Stimulated activated naive B cell treated with anti-CD40 and anti-IgM and Interleukin-4, amounts not matched to agents 10 μg/mL and 1 μg/mL and 100 μg/mL, for 72 hours (primary cell): ENCODE results near the gene LDLRAD2.
"Not testable (repeated sequence)": the region's sequence is repeated elsewhere in the genome, so short reads cannot be mapped to it uniquely, and the experiment has no call there.

Experiments used
- ATAC-seq, 2 donors: fragments of 150-1000 bp; cut with Tn5 transposase; replicated peaks; 2 replicates each; pipeline ENCODE4 v1.10.0; 2021; ENCODE audit warnings: moderate library complexity in 1 of 2
- DNase-seq: peaks from one replicate; pipeline ENCODE4 v3.0.0; 2021
- H3K27ac Mint-ChIP-seq: one replicate; pipeline ENCODE4 v1.8.0; 2022; ENCODE audit warnings: mild to moderate bottlenecking, mixed read lengths
- H3K27me3 Mint-ChIP-seq, 2 donors: one replicate each; pipeline ENCODE4 v1.8.0; 2022; ENCODE audit warnings: mixed read lengths in 2 of 2
- H3K36me3 Mint-ChIP-seq, 2 donors: one replicate each; pipeline ENCODE4 v1.8.0; 2022; ENCODE audit warnings: mixed read lengths in 2 of 2, mild to moderate bottlenecking in 1 of 2
- H3K4me1 Mint-ChIP-seq, 2 donors: one replicate each; pipeline ENCODE4 v1.8.0; 2022; ENCODE audit warnings: mixed read lengths in 2 of 2, mild to moderate bottlenecking in 1 of 2
- H3K4me3 Mint-ChIP-seq, 2 donors: one replicate each; pipeline ENCODE4 v1.8.0; 2022; ENCODE audit warnings: mild to moderate bottlenecking in 2 of 2, mixed read lengths in 2 of 2, moderate library complexity in 1 of 2
- H3K9me3 Mint-ChIP-seq, 2 donors: one replicate each; pipeline ENCODE4 v1.8.0; 2022; ENCODE audit warnings: mixed read lengths in 2 of 2, mild to moderate bottlenecking in 1 of 2

The LDLRAD2 gene, protein sequence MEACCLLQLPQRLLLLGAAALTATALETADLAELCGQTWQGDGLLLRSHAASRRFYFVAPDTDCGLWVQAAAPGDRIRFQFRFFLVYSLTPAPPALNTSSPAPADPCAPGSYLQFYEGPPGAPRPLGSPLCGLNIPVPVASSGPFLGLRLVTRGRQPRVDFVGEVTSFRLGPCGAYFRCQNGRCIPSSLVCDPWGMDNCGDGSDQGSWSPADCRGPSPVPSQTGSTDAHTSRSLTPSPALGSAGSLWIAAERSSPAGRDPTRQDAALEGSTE

DNA sequence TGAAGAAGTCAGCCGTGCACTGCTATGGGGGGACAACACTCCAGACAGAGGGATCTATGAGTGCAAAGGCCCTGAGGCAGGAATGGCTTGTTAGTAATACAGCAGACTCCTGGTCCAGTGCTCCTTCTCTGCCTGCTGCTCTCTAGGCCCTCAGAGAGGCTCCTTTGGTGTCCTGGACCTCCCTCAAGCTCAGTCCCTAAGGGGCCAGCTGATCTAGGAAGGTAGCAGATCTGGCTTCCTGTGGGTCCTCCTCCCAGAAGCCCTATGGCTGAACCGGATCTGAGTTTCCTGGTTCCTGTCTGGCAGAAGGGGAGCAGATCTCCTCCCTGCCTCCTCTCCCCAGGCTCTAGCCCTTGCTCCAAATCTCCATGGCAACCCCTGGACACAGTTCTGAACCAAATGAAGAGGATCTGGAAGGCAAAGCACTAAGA is at the start of gene LDLRAD2:
LDLRAD2 (plus strand) TSS at position 391 of the 431 bp plus-strand sequence. CDS start 187 bp downstream, outside the sequence.
- Mint-ChIP-seq H3K4me1 (peaks cover 10 to 17% of the 10 kb centered on the region in 2 donors), H3K4me3 (no peak within 1 kb of the TSS), H3K27ac (no peak within 1 kb of the TSS), H3K36me3 (no peaks in the 10 kb centered on the region), H3K9me3 (no peaks in the 10 kb centered on the region), H3K27me3 (peaks cover 0 to 4% of the 10 kb centered on the region in 2 donors)
- ATAC-seq (no peak), DNase-seq (no peak)

DNA sequence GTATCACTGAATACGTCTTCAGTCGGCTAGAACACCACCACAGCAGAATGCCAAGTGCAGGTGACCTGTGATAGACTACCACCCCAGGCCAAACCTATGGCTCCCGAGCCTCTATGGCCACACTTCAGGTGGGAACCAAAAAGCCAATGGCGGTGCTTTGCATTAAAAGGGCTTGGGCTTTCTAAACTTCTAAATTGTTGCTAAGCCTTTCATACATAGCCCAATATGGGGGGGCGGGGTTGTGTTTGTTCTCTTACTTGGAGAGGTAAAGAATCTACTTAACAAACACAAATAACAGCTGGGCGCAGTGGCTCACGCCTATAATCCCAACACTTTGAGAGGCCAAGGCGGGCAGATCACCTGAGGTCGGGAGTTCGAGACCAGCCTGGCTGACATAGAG is 48.8 kb upstream of the LDLRAD2 start:
- Mint-ChIP-seq H3K36me3 (peaks cover 5 to 9% of the 10 kb centered on the region in 2 donors), H3K27me3 (no peaks in the 10 kb centered on the region), H3K9me3 (no peaks in the 10 kb centered on the region), H3K27ac (peak overlapping the region; percentile 65), H3K4me3 (no peak overlapping the region), H3K4me1 (peaks cover 36 to 75% of the 10 kb centered on the region in 2 donors)
- no peak for ATAC-seq
- DNase-seq = no peak

DNA sequence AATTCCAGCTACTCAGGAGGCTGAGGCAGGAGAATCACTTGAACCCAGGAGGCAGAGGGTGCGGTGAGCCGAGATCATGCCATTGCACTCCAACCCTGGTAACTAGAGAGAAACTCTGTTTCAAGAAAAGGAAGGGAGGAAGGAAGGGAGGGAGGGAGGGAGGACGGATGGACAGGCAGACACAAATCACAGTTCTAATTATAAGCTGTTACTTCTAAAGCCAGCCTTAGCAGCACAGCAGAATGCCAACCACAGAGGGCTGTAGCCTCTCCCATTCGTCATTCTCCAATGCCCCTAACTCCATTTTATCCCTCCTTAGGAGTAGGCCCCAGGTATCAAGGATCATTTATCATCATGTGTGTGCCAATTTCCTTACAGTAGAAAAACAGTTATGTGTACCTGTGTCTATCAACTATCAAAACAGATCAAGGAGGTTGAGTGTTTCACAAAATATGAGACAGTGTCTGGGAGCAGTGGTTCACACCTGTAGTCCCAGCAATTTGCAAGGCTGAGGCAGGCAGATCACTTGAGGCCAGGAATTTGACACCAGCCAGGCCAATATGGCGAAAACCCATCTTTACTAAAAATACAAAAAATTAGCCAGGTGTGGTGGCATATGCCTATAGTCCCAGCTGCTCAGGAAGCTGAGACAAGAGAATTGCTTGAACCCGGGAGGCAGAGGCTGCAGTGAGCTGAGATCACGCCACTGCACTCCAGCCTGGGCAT is 48.2 kb upstream of the LDLRAD2 start:
- Mint-ChIP-seq H3K36me3 (peaks cover 6 to 11% of the 10 kb centered on the region in 2 donors), H3K27me3 (no peaks in the 10 kb centered on the region), H3K27ac (peak overlapping the region; percentile 65), H3K4me1 (peaks cover 38 to 77% of the 10 kb centered on the region in 2 donors), H3K9me3 (no peaks in the 10 kb centered on the region), H3K4me3 (no peak overlapping the region)
- no peak for DNase-seq
- no peak for ATAC-seq

DNA sequence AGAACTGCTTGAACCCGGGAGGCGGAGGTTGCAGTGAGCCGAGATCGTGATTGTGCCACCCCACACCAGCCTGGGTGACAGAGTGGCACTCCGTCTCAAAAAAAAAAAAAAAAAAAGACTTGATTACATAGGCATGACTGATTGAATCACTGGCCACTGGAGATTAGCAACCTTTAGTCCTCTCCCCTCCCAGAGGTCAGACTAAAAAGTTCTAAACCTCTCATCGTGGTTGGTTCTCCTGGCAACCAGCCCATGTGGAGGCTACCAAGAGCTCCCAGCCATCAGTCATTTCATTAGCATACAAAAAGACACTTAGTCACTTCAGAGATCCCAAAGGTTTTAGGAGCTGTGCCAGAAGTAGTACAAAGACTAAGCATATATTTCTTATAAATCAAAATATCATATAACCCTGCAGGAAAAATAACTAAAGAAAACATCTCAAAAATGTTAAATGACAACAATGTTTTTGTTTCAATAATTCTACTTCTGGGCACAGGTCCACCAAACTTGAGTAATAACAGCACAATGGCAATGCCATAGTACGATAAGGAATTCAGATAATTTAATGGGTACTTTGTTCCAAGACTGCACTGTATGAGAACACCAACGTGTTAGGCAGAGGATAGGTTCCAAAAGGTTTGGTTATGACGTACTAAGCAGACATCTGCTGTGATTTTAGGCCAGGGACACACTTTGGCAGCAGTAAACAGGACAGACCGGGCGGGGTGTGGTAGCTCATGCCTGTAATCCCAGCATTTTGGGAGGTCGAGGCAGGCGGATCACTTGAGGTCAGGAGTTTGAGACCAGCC is 47.2 kb upstream of the LDLRAD2 start:
- H3K36me3 Mint-ChIP-seq = peaks cover 8 to 9% of the 10 kb centered on the region in 2 donors
- ATAC-seq (peak; percentile 41 to 47), DNase-seq (no peak)
- H3K9me3 Mint-ChIP-seq = no peaks in the 10 kb centered on the region
- no peaks in the 10 kb centered on the region for H3K27me3 Mint-ChIP-seq
- H3K4me3 Mint-ChIP-seq = no peak overlapping the region
- H3K4me1 Mint-ChIP-seq = peaks cover 33 to 76% of the 10 kb centered on the region in 2 donors
- peak overlapping the region; percentile 14 for H3K27ac Mint-ChIP-seq

DNA sequence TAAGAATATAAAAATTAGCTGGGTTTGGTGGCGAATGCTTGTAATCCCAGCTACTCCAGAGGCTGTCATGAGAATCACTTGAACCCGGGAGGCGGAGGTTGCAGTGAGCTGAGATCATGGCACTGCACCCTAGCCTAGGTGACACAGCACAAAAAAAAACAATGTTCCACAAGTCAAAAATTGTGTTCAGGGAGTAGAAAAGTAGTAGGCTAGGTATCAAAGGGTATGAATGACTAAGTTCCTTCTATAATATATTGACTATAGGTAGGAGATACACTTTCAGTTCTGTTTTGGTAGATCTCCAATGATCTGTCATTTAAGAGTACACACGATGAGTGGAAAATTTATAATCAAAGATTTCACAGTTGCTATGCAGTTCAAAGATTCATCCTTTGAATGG is 45.9 kb upstream of the LDLRAD2 start:
- Mint-ChIP-seq H3K4me3 (no peak overlapping the region), H3K27ac (no peak overlapping the region), H3K4me1 (peaks cover 32 to 78% of the 10 kb centered on the region in 2 donors), H3K9me3 (no peaks in the 10 kb centered on the region), H3K27me3 (no peaks in the 10 kb centered on the region), H3K36me3 (peaks cover 12 to 13% of the 10 kb centered on the region in 2 donors)
- peak; percentile 76 to 79 for ATAC-seq
- no peak for DNase-seq

DNA sequence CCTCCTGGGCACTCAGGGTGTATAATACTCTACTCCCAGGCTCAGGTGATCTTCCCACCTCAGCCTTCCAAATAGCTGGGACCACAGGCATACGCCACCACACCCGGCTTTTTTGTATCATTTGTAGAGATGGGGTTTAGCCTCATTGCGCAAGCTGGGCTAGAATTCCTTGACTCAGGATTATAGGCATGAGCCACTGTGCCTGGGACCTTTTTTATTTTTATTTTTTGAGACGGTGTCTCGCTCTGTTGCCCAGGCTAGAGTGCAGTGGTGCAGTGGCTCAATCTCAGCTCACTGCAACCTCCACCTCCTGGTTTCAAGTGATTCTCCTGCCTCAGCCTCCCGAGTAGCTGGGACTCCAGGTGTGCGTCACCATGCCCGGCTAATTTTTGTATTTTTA is 45.0 kb upstream of the LDLRAD2 start:
- not testable (repeated sequence) for H3K27ac Mint-ChIP-seq, DNase-seq, H3K4me3 Mint-ChIP-seq, H3K27me3 Mint-ChIP-seq, ATAC-seq, H3K9me3 Mint-ChIP-seq
- Mint-ChIP-seq H3K36me3 (peaks cover 12 to 13% of the 10 kb centered on the region in 2 donors), H3K4me1 (peaks cover 30 to 73% of the 10 kb centered on the region in 2 donors)

DNA sequence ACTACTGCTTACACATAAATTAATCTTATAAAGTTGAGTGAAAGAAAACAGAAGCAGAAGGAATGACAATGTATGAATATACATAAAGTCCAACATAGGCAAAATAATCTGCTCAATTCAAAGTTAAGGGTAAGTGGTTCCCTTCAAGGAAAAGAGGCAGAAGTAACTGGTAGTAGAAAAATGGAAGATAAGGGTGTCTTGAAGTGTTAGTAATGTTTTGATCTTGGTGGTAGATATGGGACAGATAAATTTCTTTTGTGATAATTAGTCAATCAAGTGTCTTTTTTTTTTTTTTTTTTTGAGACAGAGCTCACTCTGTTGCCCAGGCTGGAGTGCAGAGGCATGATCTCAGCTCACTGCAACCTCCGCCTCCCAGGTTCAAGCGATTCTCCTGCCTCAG is 41.9 kb upstream of the LDLRAD2 start:
- Mint-ChIP-seq H3K4me3 (no peak overlapping the region), H3K27me3 (no peaks in the 10 kb centered on the region), H3K9me3 (no peaks in the 10 kb centered on the region), H3K36me3 (peaks cover 14 to 18% of the 10 kb centered on the region in 2 donors), H3K27ac (no peak overlapping the region), H3K4me1 (peaks cover 25 to 59% of the 10 kb centered on the region in 2 donors)
- DNase-seq (no peak), ATAC-seq (no peak)

DNA sequence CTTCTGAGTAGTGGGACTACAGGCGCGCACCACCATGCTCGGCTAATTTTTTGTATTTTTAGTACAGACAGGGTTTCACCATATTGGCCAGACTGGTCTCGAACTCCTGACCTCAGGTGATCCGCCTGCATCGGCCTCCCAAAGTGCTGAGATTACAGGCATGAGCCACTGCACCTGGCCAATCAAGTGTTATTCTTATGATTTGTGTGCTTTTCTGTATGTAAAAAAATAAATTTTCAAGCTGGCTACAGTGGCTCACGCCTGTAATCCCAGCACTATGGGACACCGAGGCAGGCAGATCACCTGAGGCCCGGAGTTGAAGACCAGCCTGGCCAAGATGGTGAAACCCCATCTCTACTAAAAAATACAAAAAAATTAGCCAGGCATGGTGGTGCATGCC is 41.5 kb upstream of the LDLRAD2 start:
- H3K27ac Mint-ChIP-seq, H3K4me3 Mint-ChIP-seq, H3K9me3 Mint-ChIP-seq, ATAC-seq, DNase-seq, H3K27me3 Mint-ChIP-seq: not testable (repeated sequence)
- Mint-ChIP-seq H3K36me3 (peaks cover 14 to 19% of the 10 kb centered on the region in 2 donors), H3K4me1 (peaks cover 23 to 55% of the 10 kb centered on the region in 2 donors)

DNA sequence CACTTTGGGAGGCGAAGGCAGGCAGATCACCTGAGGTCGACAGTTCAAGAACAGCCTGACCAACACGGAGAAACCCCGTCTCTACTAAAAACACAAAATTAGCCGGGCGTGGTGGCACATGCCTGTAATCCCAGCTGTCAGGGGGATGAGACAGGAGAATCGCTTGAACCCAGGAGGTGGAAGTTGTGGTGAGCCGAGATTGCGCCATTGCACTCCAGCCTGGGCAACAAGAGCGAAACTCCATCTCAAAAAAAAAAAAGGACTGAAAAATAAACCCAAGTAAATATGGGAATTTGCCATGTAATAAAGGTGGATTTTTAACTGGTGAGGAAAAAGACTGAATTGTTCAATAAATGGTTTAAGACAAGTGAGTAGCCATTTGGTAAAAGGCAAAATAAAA is 40.4 kb upstream of the LDLRAD2 start:
- H3K4me3 Mint-ChIP-seq, H3K9me3 Mint-ChIP-seq, DNase-seq, H3K27me3 Mint-ChIP-seq, ATAC-seq, H3K27ac Mint-ChIP-seq: not testable (repeated sequence)
- Mint-ChIP-seq H3K36me3 (peaks cover 10 to 27% of the 10 kb centered on the region in 2 donors), H3K4me1 (peaks cover 23 to 48% of the 10 kb centered on the region in 2 donors)

DNA sequence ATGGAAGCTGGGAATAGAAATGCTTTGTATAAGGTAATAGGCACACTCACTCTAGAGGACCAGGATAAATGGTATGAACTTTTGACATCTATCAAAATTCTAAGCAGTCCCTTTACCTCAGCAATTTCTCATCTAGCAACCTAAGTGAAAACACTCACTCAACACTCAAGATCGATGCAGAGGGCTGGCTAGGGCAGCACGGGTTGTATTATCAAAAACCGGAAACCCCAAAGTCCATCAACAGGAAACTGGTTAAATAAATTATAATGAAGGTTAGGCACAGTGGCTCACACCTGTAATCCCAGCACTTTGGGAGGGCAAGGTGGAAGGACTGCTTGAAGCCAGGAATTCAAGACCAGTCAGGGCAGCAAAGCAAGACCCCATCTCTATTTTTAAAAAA is 38.5 kb upstream of the LDLRAD2 start:
- ATAC-seq = peak; percentile 41 to 61
- H3K4me3 Mint-ChIP-seq = peak overlapping the region in 1 of 2 donors; percentile 30
- no peaks in the 10 kb centered on the region for H3K27me3 Mint-ChIP-seq
- no peaks in the 10 kb centered on the region for H3K9me3 Mint-ChIP-seq
- peaks cover 29 to 51% of the 10 kb centered on the region in 2 donors for H3K4me1 Mint-ChIP-seq
- no peak overlapping the region for H3K27ac Mint-ChIP-seq
- no peak for DNase-seq
- H3K36me3 Mint-ChIP-seq = peaks cover 14 to 38% of the 10 kb centered on the region in 2 donors

DNA sequence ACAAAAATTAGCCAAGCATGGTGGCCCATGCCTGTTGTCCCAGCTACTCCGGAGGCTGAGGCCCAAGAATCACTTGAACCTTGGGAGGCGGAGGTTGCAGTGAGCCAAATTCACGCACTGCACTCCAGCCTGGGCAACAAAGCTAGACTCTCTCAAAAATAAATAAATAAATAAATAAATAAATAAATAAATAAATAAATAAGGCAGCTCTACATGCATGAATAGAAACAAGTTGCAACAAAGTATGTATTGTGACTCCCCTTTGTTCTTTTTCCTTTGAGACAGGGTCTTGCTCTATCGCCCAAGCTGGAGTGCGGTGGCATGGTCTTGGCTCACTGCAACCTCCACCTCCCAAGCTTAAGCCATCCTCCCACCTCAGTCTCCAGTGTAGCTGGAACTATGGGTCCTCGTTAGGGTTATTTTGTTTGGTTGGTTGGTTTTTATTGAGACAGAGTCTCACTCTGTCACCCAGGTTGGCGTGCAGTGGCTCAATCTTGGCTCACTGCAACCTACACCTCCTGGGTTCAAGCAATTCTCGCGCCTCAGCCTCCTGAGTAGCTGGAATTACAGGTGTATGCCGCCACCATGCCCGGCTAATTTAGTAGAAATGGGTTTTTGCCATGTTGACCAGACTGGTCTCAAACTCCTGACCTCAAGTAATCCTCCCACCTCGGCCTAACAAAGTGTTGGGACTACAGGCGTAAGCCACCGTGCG is 37.1 kb upstream of the LDLRAD2 start:
- H3K27ac Mint-ChIP-seq = no peak overlapping the region
- H3K27me3 Mint-ChIP-seq = no peaks in the 10 kb centered on the region
- peaks cover 9 to 37% of the 10 kb centered on the region in 2 donors for H3K36me3 Mint-ChIP-seq
- DNase-seq (no peak), ATAC-seq (no peak)
- H3K4me3 Mint-ChIP-seq = no peak overlapping the region
- H3K4me1 Mint-ChIP-seq = peaks cover 31 to 50% of the 10 kb centered on the region in 2 donors
- no peaks in the 10 kb centered on the region for H3K9me3 Mint-ChIP-seq

DNA sequence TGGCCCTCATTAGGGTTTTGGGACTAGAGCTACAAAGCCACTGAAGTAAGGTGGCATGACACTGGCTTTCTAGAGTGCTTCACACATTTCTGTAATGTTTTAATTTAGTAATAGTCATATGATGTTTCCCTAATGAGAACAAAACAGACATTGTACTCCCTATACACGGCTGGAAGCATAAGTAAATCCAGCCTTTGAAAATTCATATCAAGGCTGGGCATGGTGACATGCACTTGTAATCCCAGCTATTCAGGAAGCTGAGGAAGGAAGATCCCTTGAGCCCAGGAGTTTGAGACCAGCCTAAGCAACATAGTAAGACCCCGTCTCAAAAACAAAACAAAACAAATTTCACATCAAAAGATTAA is 36.5 kb upstream of the LDLRAD2 start:
- Mint-ChIP-seq H3K4me1 (peaks cover 34 to 51% of the 10 kb centered on the region in 2 donors), H3K9me3 (no peaks in the 10 kb centered on the region), H3K4me3 (no peak overlapping the region), H3K27me3 (no peaks in the 10 kb centered on the region), H3K27ac (no peak overlapping the region), H3K36me3 (peaks cover 7 to 39% of the 10 kb centered on the region in 2 donors)
- DNase-seq = no peak
- ATAC-seq = no peak

DNA sequence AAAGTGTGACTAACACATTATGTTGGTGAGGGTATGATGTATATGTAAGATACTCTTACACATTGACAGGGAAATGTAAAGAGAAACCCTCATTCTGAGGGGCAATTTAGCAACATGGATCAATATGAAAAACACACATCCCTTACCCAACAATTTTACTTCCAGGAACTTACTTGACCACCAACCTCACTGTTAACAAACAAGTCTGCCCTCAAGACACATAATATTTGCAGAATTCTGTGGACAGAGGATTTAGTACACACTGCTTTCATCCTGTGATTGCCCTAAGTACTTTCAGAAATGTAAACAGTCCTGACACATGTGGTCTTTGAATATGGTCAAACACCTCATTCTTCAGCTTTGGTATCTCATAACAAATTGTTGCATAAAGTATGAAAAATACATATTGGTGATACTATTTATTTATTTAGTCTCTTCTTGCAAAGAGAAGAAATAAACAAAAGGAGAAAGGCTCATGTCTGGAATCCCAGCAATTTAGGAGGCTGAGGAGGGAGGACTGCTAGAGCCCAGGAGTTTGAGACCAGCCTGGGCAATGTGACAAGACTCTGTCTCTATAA is 36.0 kb upstream of the LDLRAD2 start:
- H3K4me1 Mint-ChIP-seq = peaks cover 34 to 53% of the 10 kb centered on the region in 2 donors
- no peak overlapping the region for H3K4me3 Mint-ChIP-seq
- DNase-seq (no peak), ATAC-seq (no peak)
- H3K9me3 Mint-ChIP-seq = no peaks in the 10 kb centered on the region
- H3K27ac Mint-ChIP-seq = no peak overlapping the region
- H3K36me3 Mint-ChIP-seq = peaks cover 7 to 39% of the 10 kb centered on the region in 2 donors
- H3K27me3 Mint-ChIP-seq = no peaks in the 10 kb centered on the region
